HepG2 (cell line): Measurements from ENCODE around the gene RAB40C. TPM values are rescaled to one million over a fixed set of nuclear protein-coding genes. Genes with fewer than 3 reads are reported as not detected.
A peak's percentile ranks its signal among the peaks of the same experiment; 100 is the strongest.

Source experiments
- ATAC-seq: fragments of 200-7000 bp; cut with Tn5 transposase; 3 replicates; pipeline ENCODE4 v1.9.1; 2020; ENCODE audit warnings: mild to moderate bottlenecking, moderate library complexity
- BruUV-seq: library from RNA; stranded (reverse); fragments of 400-500 nt; replicated peaks from 2 replicates; lab custom pipeline; 2021; lab: Mats Ljungman, UMichigan
- CTCF ChIA-PET: fragments of 300-600 bp; formaldehyde crosslinking; extraction: SDS; loops from one replicate; lab custom pipeline; 2021; ENCODE audit warnings: low total read pairs, inconsistent platforms, low intra/inter-chr PET ratio; lab: Yijun Ruan, JAX
- POLR2A ChIA-PET: fragments of 350-600 bp; sonication (Branson Sonifier 250); formaldehyde crosslinking; loops from one replicate; lab custom pipeline; 2020; ENCODE audit warnings: antibody characterized with exemption, inconsistent platforms; lab: Yijun Ruan, JAX
- DNase-seq: peaks from one replicate; pipeline ENCODE4 v3.0.0-alpha.2; 2015; ENCODE audit warnings: low spot score
- FAIRE-seq: peaks from 3 replicates; lab custom pipeline; 2011; peaks lifted over from hg19 to GRCh38; lab: Jason Lieb, UNC
- H2AFZ ChIP-seq: one replicate; pipeline ENCODE4 v1.6.1; 2011; ENCODE audit warnings: low read length, inconsistent platforms
- H3K27ac ChIP-seq: fragments of 300-600 bp; 3 replicates; pipeline ENCODE4 v1.8.0; 2011; ENCODE audit warnings: mixed run types, mild to moderate bottlenecking, mixed read lengths, low read length, inconsistent platforms; ENCODE audit not compliant: insufficient read depth; ENCODE audit errors: extremely low read length
- H3K27me3 ChIP-seq, 2 experiments: fragments of 200-600 bp in 1 of 2; 2 replicates in 1 of 2; 3 replicates in 1 of 2; pipeline versions ENCODE4 v1.6.0 to v1.8.0; 2011; ENCODE audit warnings: low read length in 2 of 2, mild to moderate bottlenecking in 2 of 2, moderate library complexity in 2 of 2, inconsistent platforms in 1 of 2; ENCODE audit not compliant: insufficient read depth in 2 of 2, control insufficient read depth in 1 of 2
- H3K36me3 ChIP-seq, 2 experiments: fragments of 200-600 bp in 1 of 2; replicated peaks in 1 of 2; 2 replicates in 1 of 2; 3 replicates in 1 of 2; pipeline versions ENCODE4 v1.5.1 to v1.8.0; 2011; ENCODE audit warnings: low read length in 2 of 2, inconsistent platforms in 1 of 2; ENCODE audit not compliant: insufficient read depth in 2 of 2, control insufficient read depth in 1 of 2
- H3K4me1 ChIP-seq: 2 replicates; pipeline ENCODE4 v1.5.1; 2012; ENCODE audit warnings: low read length, inconsistent platforms; ENCODE audit not compliant: insufficient read depth
- H3K4me2 ChIP-seq: 2 replicates; pipeline ENCODE4 v1.6.0; 2011; ENCODE audit warnings: low read depth, low read length, inconsistent platforms
- H3K4me3 ChIP-seq, 3 experiments: fragments of 200-600 bp in 1 of 3; sonication (generic), shearing (Covaris generic) in 1 of 3; replicated peaks in 1 of 3; 2 replicates each; pipeline ENCODE4 v1.5.1; 2011 to 2016; ENCODE audit warnings: low read length in 3 of 3, inconsistent platforms in 2 of 3, low read depth in 2 of 3, mild to moderate bottlenecking in 2 of 3, control low read depth in 1 of 3, mixed read lengths in 1 of 3; ENCODE audit not compliant: insufficient read depth in 1 of 3
- H3K79me2 ChIP-seq: one replicate; pipeline ENCODE4 v1.6.1; 2011; ENCODE audit warnings: low read length, inconsistent platforms; ENCODE audit not compliant: insufficient read depth
- H3K9ac ChIP-seq: 2 replicates; pipeline ENCODE4 v1.6.0; 2011; ENCODE audit warnings: mild to moderate bottlenecking, low read depth, low read length, inconsistent platforms; ENCODE audit not compliant: insufficient read depth
- H3K9me3 ChIP-seq: 2 replicates; pipeline ENCODE4 v1.5.1; 2012; ENCODE audit warnings: mild to moderate bottlenecking, low read length
- H4K20me1 ChIP-seq: 2 replicates; pipeline ENCODE4 v1.6.0; 2011; ENCODE audit warnings: inconsistent platforms, mild to moderate bottlenecking, low read length, moderate library complexity; ENCODE audit not compliant: insufficient read depth
- AGO1 ChIP-seq: fragments of 200-400 bp; formaldehyde crosslinking; IDR thresholded peaks from 2 replicates; pipeline ENCODE4 v1.6.1; 2017; ENCODE audit warnings: mild to moderate bottlenecking, low read depth, low read length, moderate library complexity; ENCODE audit not compliant: poor library complexity, severe bottlenecking
- ARID4A ChIP-seq: sonication (generic); formaldehyde crosslinking; IDR thresholded peaks from 2 replicates; pipeline ENCODE4 v1.5.0; 2020; ENCODE audit warnings: mild to moderate bottlenecking, missing genetic modification reagents, borderline replicate concordance
- DRAP1 ChIP-seq: IDR thresholded peaks from 2 replicates; pipeline ENCODE4 v1.6.1; 2016; ENCODE audit warnings: missing genetic modification reagents, missing compliant biosample characterization
- HES4 ChIP-seq: sonication (generic); formaldehyde crosslinking; IDR thresholded peaks from 2 replicates; pipeline ENCODE4 v1.9.0; 2021; ENCODE audit warnings: mild to moderate bottlenecking, missing genetic modification reagents, borderline replicate concordance
- IKZF1 ChIP-seq: fragments of 450-650 bp; IDR thresholded peaks from 2 replicates; pipeline ENCODE4 v1.7.1; 2016
- IRF9 ChIP-seq: sonication (generic); formaldehyde crosslinking; IDR thresholded peaks from 2 replicates; pipeline ENCODE4 v1.8.0; 2022; ENCODE audit warnings: missing genetic modification reagents, mild to moderate bottlenecking, borderline replicate concordance
- MXI1 ChIP-seq: IDR thresholded peaks from 3 replicates; pipeline ENCODE4 v1.6.1; 2012; ENCODE audit warnings: low read depth, low read length, inconsistent platforms, borderline replicate concordance
- NCOR1 ChIP-seq: fragments of 200-600 bp; sonication (generic); IDR thresholded peaks from 2 replicates; pipeline ENCODE4 v1.7.0; 2017; ENCODE audit warnings: antibody characterized with exemption, low read length, borderline replicate concordance
- RBM22 ChIP-seq: fragments of 200-400 bp; formaldehyde crosslinking; optimal IDR thresholded peaks from 2 replicates; pipeline ENCODE3; 2017; ENCODE audit warnings: mild to moderate bottlenecking, low read length, moderate library complexity
- TARDBP ChIP-seq: sonication (generic); formaldehyde crosslinking; IDR thresholded peaks from 2 replicates; pipeline ENCODE4 v1.8.0; 2022; ENCODE audit warnings: mild to moderate bottlenecking, missing genetic modification reagents
- TBX2 ChIP-seq: sonication (generic); formaldehyde crosslinking; IDR thresholded peaks from 2 replicates; pipeline ENCODE4 v1.5.0; 2020; ENCODE audit warnings: missing genetic modification reagents, mild to moderate bottlenecking, borderline replicate concordance
- TFDP1 ChIP-seq: IDR thresholded peaks from 2 replicates; pipeline ENCODE4 v1.6.1; 2016; ENCODE audit warnings: missing compliant biosample characterization, missing genetic modification reagents, borderline replicate concordance
- YEATS2 ChIP-seq: sonication (generic); formaldehyde crosslinking; IDR thresholded peaks from 2 replicates; pipeline ENCODE4 v1.4.0; 2020; ENCODE audit warnings: missing genetic modification reagents, borderline replicate concordance
- ZNF101 ChIP-seq: sonication (generic); formaldehyde crosslinking; IDR thresholded peaks from 2 replicates; pipeline ENCODE4 v1.4.0; 2020; ENCODE audit warnings: mild to moderate bottlenecking, low read depth, missing genetic modification reagents, borderline replicate concordance
- ZNF296 ChIP-seq: sonication (generic); formaldehyde crosslinking; conservative IDR thresholded peaks from 2 replicates; pipeline ENCODE4 v1.5.0; 2020; ENCODE audit warnings: mild to moderate bottlenecking, missing genetic modification reagents
- WGBS: methylation state at CpG from one replicate; pipeline ENCODE4 v1.1.6; 2017; ENCODE audit warnings: low lambda C conversion rate; 5-methylcytosine and 5-hydroxymethylcytosine counted together
- in situ Hi-C: cut with HindIII; loops from 2 replicates; pipeline ENCODE4 v1.10.0; 2017; ENCODE audit warnings: low pct_unique_long_range_greater_than_20kb; ENCODE audit not compliant: extremely low pct_ligation_motif_present
- intact Hi-C: fragments of 100-400 bp; cut with micrococcal nuclease; formaldehyde crosslinking; loops from one replicate; pipeline ENCODE4 v1.10.0; 2022; ENCODE audit not compliant: unreplicated experiment
- polyA plus RNA-seq, 8 experiments: library from polyadenylated mRNA; depleted of rRNA in 3 of 8; stranded (reverse) in 7 of 8; unstranded in 1 of 8; fragments of >200 nt; fragmentation: Illumina TruSeq in 4 of 8; extraction: Trizol in 4 of 8; gene quantifications; 2 replicates each; pipeline versions ENCODE4 v1.2.1 to v1.2.3, GENCODE V29; 2011 to 2016; ENCODE audit warnings: low read depth in 4 of 8, missing spikeins in 1 of 8, mixed read lengths in 1 of 8; ENCODE audit not compliant: insufficient read depth in 1 of 8
- total RNA-seq, 5 experiments: library from RNA; depleted of rRNA; stranded (reverse); fragments of >200 nt; fragmentation: Illumina TruSeq; extraction: Trizol; gene quantifications; 2 replicates each; pipeline ENCODE4 v1.2.3, GENCODE V29; 2016; ENCODE audit warnings: low read depth in 1 of 5

Gene RAB40C
- total and polyA plus RNA-seq, 2 of the 13 experiments (the other 11 are each of a cell fraction or from before 2014, with no cell fraction given): 7.7 to 11.5 TPM

- Histone ChIP-seq H3K4me1 (peaks cover 20% of the 10 kb centered on the region), H3K36me3 (peaks cover 4% of the 10 kb centered on the region in 2 experiments; a peak in 2 of 5 replicates), H3K9ac (peak overlapping the region; percentile 35; the same call in 1 of the 2 replicates), H2AFZ (no peak overlapping the region), H3K9me3 (no peaks in the 10 kb centered on the region), H3K4me3 (peak overlapping the region in 2 of 3 experiments; percentile 58 to 74; a peak in 4 of 6 replicates), H4K20me1 (no peaks in the 10 kb centered on the region), H3K79me2 (no peaks in the 10 kb centered on the region), H3K27me3 (no peaks in the 10 kb centered on the region), H3K27ac (peak overlapping the region; percentile 71), H3K4me2 (peak overlapping the region; percentile 95)
- ATAC-seq (peak; percentile 61), FAIRE-seq (no peak), DNase-seq (peak; percentile 44)
- WGBS: 59% methylated on average over 12 of the region's 29 CpGs
- no TSS peak for BruUV-seq
- in situ Hi-C loops: no loop called here
- CTCF ChIA-PET: no interaction called here
- POLR2A ChIA-PET: interaction anchor here (1.0 to 1.5 kb wide), 2 partner anchors 19 to 42 kb away, joined by 3 to 5 read pairs; no protein-coding TSS in a partner anchor
- intact Hi-C loops: no loop called here
- peak; percentile 21 for TF ChIP-seq AGO1
- TF ChIP-seq ARID4A: peak; percentile 22; the same call in 1 of the 2 replicates
- TF ChIP-seq TBX2 (CRISPR knock-in tag): 0 out of 2 replicates have a peak, but pooled peaks have one; percentile 35
- TF ChIP-seq TARDBP (CRISPR knock-in tag): 0 out of 2 replicates have a peak, but pooled peaks have one; percentile 44
- TF ChIP-seq MXI1: 0 out of 3 replicates have a peak, but pooled peaks have one; percentile 13
- TF ChIP-seq HES4 (CRISPR knock-in tag): 0 out of 2 replicates have a peak, but pooled peaks have one; percentile 60
- 0 out of 2 replicates have a peak, but pooled peaks have one; percentile 19 for TF ChIP-seq YEATS2
- TF ChIP-seq TFDP1 (CRISPR knock-in tag): peak; percentile 21; the same call in 1 of the 2 replicates
- TF ChIP-seq IRF9: 0 out of 2 replicates have a peak, but pooled peaks have one; percentile 16
- TF ChIP-seq IKZF1: no peak
- TF ChIP-seq RBM22: no peak
- no peak for TF ChIP-seq ZNF296
- TF ChIP-seq ZNF101 (CRISPR knock-in tag): no peak
- no peak for TF ChIP-seq NCOR1
- TF ChIP-seq DRAP1 (CRISPR knock-in tag): 0 out of 2 replicates have a peak, but pooled peaks have one; percentile 18
These were observed 39.4 kb downstream of the RAB40C start for GRCh38 chr16:629185-629832.
